H1 (cell line): ENCODE data around the gene ABHD1. TPM values are rescaled to one million over a fixed set of nuclear protein-coding genes. Genes with fewer than 3 reads are reported as not detected.
A peak's percentile ranks its signal among the peaks of the same experiment; 100 is the strongest.

ENCODE experiments used
- CTCF ChIA-PET: fragments of 300-600 bp; sonication (Branson Sonifier 250); formaldehyde crosslinking; loops from one replicate; lab custom pipeline; 2021; ENCODE audit not compliant: partially characterized antibody; lab: Charles Lee
- POLR2A ChIA-PET: fragments of 300-600 bp; sonication (Branson Sonifier 250); formaldehyde crosslinking; loops from one replicate; lab custom pipeline; 2021; ENCODE audit warnings: inconsistent platforms; ENCODE audit not compliant: partially characterized antibody; lab: Charles Lee
- DNase-seq, 2 experiments: peaks; one replicate each; pipeline versions ENCODE4 v3.0.0 to v3.0.0-alpha.2; 2010 to 2022; ENCODE audit warnings: low spot score in 2 of 2, low read depth in 1 of 2, mixed read lengths in 1 of 2
- FAIRE-seq: peaks from 2 replicates; lab custom pipeline; 2011; peaks lifted over from hg19 to GRCh38; lab: Jason Lieb, UNC
- H2AFZ ChIP-seq: 2 replicates; pipeline ENCODE4 v1.8.1; 2012; ENCODE audit warnings: low read length, inconsistent platforms
- H2AK5ac ChIP-seq: 2 replicates; pipeline ENCODE4 v1.6.1; 2013; ENCODE audit warnings: low read depth, low read length
- H2BK120ac ChIP-seq: replicated peaks from 2 replicates; pipeline ENCODE3; 2013; ENCODE audit warnings: low read depth, low read length, inconsistent platforms
- H2BK12ac ChIP-seq: 2 replicates; pipeline ENCODE4 v1.6.1; 2013; ENCODE audit warnings: low read depth, low read length
- H2BK15ac ChIP-seq: 2 replicates; pipeline ENCODE4 v1.6.1; 2013; ENCODE audit warnings: low read length
- H2BK20ac ChIP-seq: 2 replicates; pipeline ENCODE4 v1.6.1; 2013; ENCODE audit warnings: low read length
- H2BK5ac ChIP-seq: 2 replicates; pipeline ENCODE4 v1.6.1; 2013; ENCODE audit warnings: low read depth, low read length
- H3K14ac ChIP-seq: 2 replicates; pipeline ENCODE4 v1.6.1; 2013; ENCODE audit warnings: inconsistent platforms; ENCODE audit not compliant: insufficient read length
- H3K18ac ChIP-seq: 2 replicates; pipeline ENCODE4 v1.6.1; 2013; ENCODE audit warnings: low read length; ENCODE audit errors: extremely low read depth
- H3K23ac ChIP-seq: 2 replicates; pipeline ENCODE4 v1.6.1; 2013; ENCODE audit warnings: inconsistent platforms; ENCODE audit not compliant: insufficient read length
- H3K23me2 ChIP-seq: 2 replicates; pipeline ENCODE4 v1.6.1; 2013; ENCODE audit warnings: low read depth, low read length
- H3K27ac ChIP-seq: 2 replicates; pipeline ENCODE4 v1.6.1; 2011; ENCODE audit warnings: low read depth, low read length, inconsistent platforms
- H3K27me3 ChIP-seq, 4 experiments: replicated peaks in 1 of 4; 1 replicate in 1 of 4; 2 replicates in 3 of 4; pipeline versions ENCODE4 v1.6.1 to v1.8.1; 2011 to 2013; ENCODE audit warnings: low read length in 3 of 4, mild to moderate bottlenecking in 3 of 4, inconsistent platforms in 2 of 4, mixed read lengths in 2 of 4, moderate library complexity in 1 of 4; ENCODE audit not compliant: control insufficient read depth in 3 of 4, insufficient read depth in 3 of 4; ENCODE audit errors: extremely low read depth in 1 of 4
- H3K36me3 ChIP-seq, 4 experiments: 2 replicates each; pipeline versions ENCODE4 v1.6.1 to v1.8.1; 2011 to 2013; ENCODE audit warnings: mild to moderate bottlenecking in 4 of 4, low read length in 3 of 4, moderate library complexity in 2 of 4, control low read depth in 1 of 4, inconsistent platforms in 1 of 4; ENCODE audit not compliant: insufficient read depth in 4 of 4, control insufficient read depth in 2 of 4
- H3K4ac ChIP-seq: replicated peaks from 2 replicates; pipeline ENCODE3; 2013; ENCODE audit warnings: low read length, low read depth, mixed read lengths, inconsistent platforms; ENCODE audit not compliant: insufficient read length
- H3K4me1 ChIP-seq, 4 experiments: replicated peaks in 1 of 4; 1 replicate in 1 of 4; 2 replicates in 3 of 4; pipeline versions ENCODE4 v1.6.1 to v1.8.1; 2011 to 2013; ENCODE audit warnings: low read length in 3 of 4, inconsistent platforms in 2 of 4, mixed read lengths in 1 of 4; ENCODE audit not compliant: insufficient read depth in 4 of 4, control insufficient read depth in 3 of 4
- H3K4me2 ChIP-seq, 2 experiments: 2 replicates each; pipeline versions ENCODE4 v1.6.1 to v1.8.1; 2011 to 2013; ENCODE audit warnings: low read depth in 2 of 2, low read length in 2 of 2, control low read depth in 1 of 2, inconsistent platforms in 1 of 2, mild to moderate bottlenecking in 1 of 2; ENCODE audit not compliant: insufficient read depth in 1 of 2
- H3K4me3 ChIP-seq, 4 experiments: fragments of 200-600, 300-600 bp in 1 of 4; sonication (generic), shearing (Covaris generic), sonication (Bioruptor Twin) in 1 of 4; 2 replicates each; pipeline versions ENCODE4 v1.5.1 to v1.8.1; 2011 to 2016; ENCODE audit warnings: low read length in 4 of 4, low read depth in 3 of 4, control low read depth in 2 of 4, inconsistent platforms in 2 of 4, mild to moderate bottlenecking in 2 of 4, mixed read lengths in 1 of 4, moderate library complexity in 1 of 4; ENCODE audit not compliant: insufficient read depth in 2 of 4; ENCODE audit errors: extremely low read depth in 1 of 4
- H3K56ac ChIP-seq: replicated peaks from 2 replicates; pipeline ENCODE3; 2013; ENCODE audit warnings: low read depth, mild to moderate bottlenecking, mixed read lengths, low read length, inconsistent platforms; ENCODE audit not compliant: insufficient read length
- H3K79me1 ChIP-seq: 2 replicates; pipeline ENCODE4 v1.6.1; 2013; ENCODE audit warnings: low read depth, low read length, control low read depth
- H3K79me2 ChIP-seq, 2 experiments: 2 replicates each; pipeline versions ENCODE4 v1.6.1 to v1.8.1; 2012 to 2013; ENCODE audit warnings: low read length in 2 of 2, mild to moderate bottlenecking in 2 of 2, inconsistent platforms in 1 of 2; ENCODE audit not compliant: insufficient read depth in 2 of 2, control insufficient read depth in 1 of 2
- H3K9ac ChIP-seq, 4 experiments: replicated peaks in 1 of 4; 1 replicate in 1 of 4; 2 replicates in 3 of 4; pipeline versions ENCODE4 v1.6.1 to v1.8.1; 2011 to 2013; ENCODE audit warnings: low read depth in 3 of 4, low read length in 3 of 4, control low read depth in 2 of 4, mild to moderate bottlenecking in 2 of 4, moderate library complexity in 2 of 4, inconsistent platforms in 1 of 4; ENCODE audit errors: extremely low read depth in 1 of 4
- H3K9me3 ChIP-seq, 2 experiments: 2 replicates each; pipeline versions ENCODE4 v1.6.1 to v1.8.1; 2012 to 2013; ENCODE audit warnings: mild to moderate bottlenecking in 2 of 2, moderate library complexity in 2 of 2, control low read depth in 1 of 2, inconsistent platforms in 1 of 2, low read depth in 1 of 2, low read length in 1 of 2, mixed read lengths in 1 of 2; ENCODE audit not compliant: insufficient read depth in 2 of 2
- H4K20me1 ChIP-seq, 2 experiments: replicated peaks in 1 of 2; 2 replicates each; pipeline versions ENCODE3 to v1.8.1; 2011 to 2013; ENCODE audit warnings: inconsistent platforms in 2 of 2, low read length in 2 of 2, mild to moderate bottlenecking in 1 of 2; ENCODE audit not compliant: insufficient read depth in 2 of 2, control insufficient read depth in 1 of 2
- H4K5ac ChIP-seq: 2 replicates; pipeline ENCODE4 v1.6.1; 2013; ENCODE audit warnings: low read length, low read depth, mixed read lengths, inconsistent platforms; ENCODE audit not compliant: insufficient read length
- H4K8ac ChIP-seq: 2 replicates; pipeline ENCODE4 v1.8.0; 2013; ENCODE audit warnings: mild to moderate bottlenecking, moderate library complexity, low read length, inconsistent platforms; ENCODE audit not compliant: insufficient read depth; ENCODE audit errors: extremely low read depth
- H4K91ac ChIP-seq: replicated peaks from 2 replicates; pipeline ENCODE3; 2013; ENCODE audit warnings: low read length, mixed read lengths, inconsistent platforms; ENCODE audit not compliant: insufficient read length
- CBX5 ChIP-seq: fragments of 300-800, 300-1000 bp; sonication (generic); IDR thresholded peaks from 2 replicates; pipeline ENCODE4 v1.7.1; 2016; ENCODE audit warnings: antibody characterized with exemption, low read length, low read depth
- CEBPB ChIP-seq: IDR thresholded peaks from 2 replicates; pipeline ENCODE4 v1.6.1; 2012; ENCODE audit warnings: low read depth, low read length
- CTBP2 ChIP-seq: IDR thresholded peaks from 2 replicates; pipeline ENCODE4 v1.7.0; 2011; ENCODE audit warnings: borderline replicate concordance, mild to moderate bottlenecking, moderate library complexity, mixed read lengths, low read length; ENCODE audit not compliant: insufficient read depth, insufficient read length
- EZH2 ChIP-seq: fragments of 200-600 bp; sonication (generic); IDR thresholded peaks from 2 replicates; pipeline ENCODE4 v1.7.1; 2012; ENCODE audit warnings: low read depth, mild to moderate bottlenecking, moderate library complexity, low read length, inconsistent platforms; ENCODE audit not compliant: severe bottlenecking
- FOSL1 ChIP-seq: IDR thresholded peaks from 2 replicates; pipeline ENCODE4 v1.6.1; 2011; ENCODE audit warnings: mild to moderate bottlenecking, low read depth, low read length, moderate library complexity; ENCODE audit not compliant: insufficient read depth
- POU5F1 ChIP-seq: IDR thresholded peaks from 2 replicates; pipeline ENCODE4 v1.6.1; 2011; ENCODE audit warnings: low read depth, mild to moderate bottlenecking, low read length, moderate library complexity
- RFX5 ChIP-seq: IDR thresholded peaks from 2 replicates; pipeline ENCODE4 v1.6.1; 2011; ENCODE audit warnings: low read depth, low read length, improper control_type of control experiment, borderline replicate concordance
- SIRT6 ChIP-seq: IDR thresholded peaks from one replicate; pipeline ENCODE4 v1.7.1; 2012; ENCODE audit warnings: low read length, inconsistent platforms
- SIX5 ChIP-seq: IDR thresholded peaks from 2 replicates; pipeline ENCODE4 v1.6.1; 2011; ENCODE audit warnings: mild to moderate bottlenecking, low read depth, low read length
- SRF ChIP-seq: IDR thresholded peaks from 2 replicates; pipeline ENCODE4 v1.6.1; 2011; ENCODE audit warnings: mild to moderate bottlenecking, low read depth, low read length, moderate library complexity
- TAF7 ChIP-seq: optimal IDR thresholded peaks from 2 replicates; pipeline ENCODE3; 2011; ENCODE audit warnings: low read depth, mild to moderate bottlenecking, inconsistent platforms, low read length, moderate library complexity, borderline replicate concordance
- TCF12 ChIP-seq: IDR thresholded peaks from 2 replicates; pipeline ENCODE4 v1.6.1; 2011; ENCODE audit warnings: low read depth, mild to moderate bottlenecking, low read length
- ZNF274 ChIP-seq: IDR thresholded peaks from 2 replicates; pipeline ENCODE4 v1.7.0; 2012; ENCODE audit warnings: low read length, borderline replicate concordance; ENCODE audit errors: extremely low read depth
- WGBS, 2 experiments: shearing (Covaris generic) in 1 of 2; methylation state at CpG; one replicate each; pipeline versions ENCODE4 v1.1.6 to v1.1.7; 2013 to 2015; ENCODE audit warnings: low lambda C conversion rate in 2 of 2, mixed read lengths in 2 of 2, inconsistent platforms in 1 of 2, low coverage in 1 of 2, missing lambda C conversion rate in 1 of 2; ENCODE audit not compliant: insufficient replicate concordance in 2 of 2, insufficient coverage in 1 of 2, insufficient read length in 1 of 2; ENCODE audit errors: extremely low coverage in 1 of 2, missing lambda C conversion rate in 1 of 2; 5-methylcytosine and 5-hydroxymethylcytosine counted together
- polyA plus RNA-seq, 7 experiments: library from polyadenylated mRNA; depleted of rRNA in 3 of 7; stranded (reverse) in 5 of 7; unstranded in 2 of 7; fragments of >200 nt in 5 of 7; fragments of 200-250 nt in 2 of 7; gene quantifications; 1 replicate in 5 of 7; 2 replicates in 1 of 7; 4 replicates in 1 of 7; pipeline versions ENCODE4 v1.2.1 to v1.2.3, GENCODE V29; 2011 to 2013; ENCODE audit warnings: missing spikeins in 2 of 7, mixed read lengths in 2 of 7
- total RNA-seq: library from RNA; stranded (reverse); fragmentation: NEBNext Ultra II Directional; extraction: Animal tissue kit (Norgen Biotek cat#: 25700); gene quantifications from 2 replicates; pipeline ENCODE4 v1.2.1, GENCODE V29; 2021

ABHD1 gene
- total and polyA plus RNA-seq, 2 of the 8 experiments (the other 6 are each of a cell fraction or from before 2014, with no cell fraction given) = 0.20 to 1.1 TPM

GRCh38 chr2:27087823-27088410 lies 35.7 kb upstream of the ABHD1 start:
- Histone ChIP-seq H3K14ac (no peak overlapping the region), H3K23ac (no peak overlapping the region), H3K18ac (no peak overlapping the region), H3K36me3 (no peaks in the 10 kb centered on the region), H3K4me3 (peak overlapping the region in 3 of 4 experiments; percentile 59 to 75 (median 69); a peak in 2 of 8 replicates), H3K9ac (no peak overlapping the region), H4K5ac (no peak overlapping the region), H2BK15ac (no peak overlapping the region), H3K27ac (no peak overlapping the region), H2AFZ (no peak overlapping the region), H2AK5ac (no peak overlapping the region), H4K8ac (no peak overlapping the region), H3K23me2 (peaks cover 10% of the 10 kb centered on the region; the same call in 1 of the 2 replicates), H2BK12ac (no peak overlapping the region), H3K27me3 (peaks cover 0 to 9% (median 4%) of the 10 kb centered on the region in 4 experiments; a peak in 2 of 7 replicates), H3K4ac (no peak overlapping the region), H2BK20ac (no peak overlapping the region), H2BK120ac (no peak overlapping the region), H3K56ac (no peak overlapping the region), H2BK5ac (no peak overlapping the region), H4K91ac (no peak overlapping the region), H3K9me3 (no peaks in the 10 kb centered on the region), H3K79me2 (no peaks in the 10 kb centered on the region), H3K4me1 (peaks cover 4 to 19% (median 4%) of the 10 kb centered on the region in 4 experiments; a peak in 5 of 7 replicates), H4K20me1 (peaks cover 1 to 6% of the 10 kb centered on the region in 2 experiments), H3K79me1 (no peaks in the 10 kb centered on the region), H3K4me2 (peak overlapping the region; percentile 70 to 90; a peak in 3 of 4 replicates)
- 88% methylated on average over 4 of the region's 5 CpGs; no CpG with 5 or more reads in 1 of the 2 experiments for WGBS, 2 experiments
- CTCF ChIA-PET = interaction anchor here (0.6 to 16.5 kb wide), 17 partner anchors 9 to 205 kb away, joined by 3 to 160 read pairs (median 4); partner anchors contain the start of genes ABHD1, AGBL5 and PREB
- DNase-seq = no peak
- no peak for FAIRE-seq
- POLR2A ChIA-PET = interaction anchor here (1.0 to 5.9 kb wide), 11 partner anchors 8 to 129 kb away, joined by 3 to 29 read pairs (median 5); partner anchors contain the start of genes ATRAID, CAD, OST4 and SLC5A6
- no peak for TF ChIP-seq CEBPB
- TF ChIP-seq CBX5 = no peak
- TF ChIP-seq CTBP2 = no peak
- no peak for TF ChIP-seq FOSL1
- TF ChIP-seq SIX5 = no peak
- TF ChIP-seq SRF = no peak
- TF ChIP-seq EZH2 = no peak
- no peak for TF ChIP-seq POU5F1
- no peak for TF ChIP-seq ZNF274
- no peak for TF ChIP-seq TAF7
- TF ChIP-seq TCF12 = no peak
- no peak for TF ChIP-seq RFX5
- no peak for TF ChIP-seq SIRT6
